KMS-11 (cell line): ENCODE results near the gene EXOC4.

ENCODE experiments used
- H2AFZ ChIP-seq: fragments of 200-600 bp; sonication (generic); 2 replicates; pipeline ENCODE4 v1.6.1; 2016; ENCODE audit warnings: antibody characterized with exemption, mixed run types, low read depth
- H3K27ac ChIP-seq: fragments of 200-600 bp; sonication (generic); 2 replicates; pipeline ENCODE4 v1.6.1; 2016; ENCODE audit warnings: mild to moderate bottlenecking, mixed run types
- H3K27me3 ChIP-seq: fragments of 200-600 bp; sonication (generic); 2 replicates; pipeline ENCODE4 v1.6.1; 2017; ENCODE audit warnings: mild to moderate bottlenecking, low read depth, mixed run types, moderate library complexity; ENCODE audit not compliant: insufficient read depth
- H3K36me3 ChIP-seq: fragments of 200-600 bp; sonication (generic); 2 replicates; pipeline ENCODE4 v1.6.1; 2017; ENCODE audit warnings: mild to moderate bottlenecking, mixed run types; ENCODE audit not compliant: insufficient read depth
- H3K4me1 ChIP-seq: fragments of 200-600 bp; sonication (generic); 2 replicates; pipeline ENCODE4 v1.6.1; 2016; ENCODE audit warnings: mild to moderate bottlenecking, low read depth, mixed run types; ENCODE audit not compliant: poor library complexity, severe bottlenecking
- H3K4me2 ChIP-seq: fragments of 200-600 bp; sonication (generic); 2 replicates; pipeline ENCODE4 v1.7.0; 2016; ENCODE audit warnings: mild to moderate bottlenecking, mixed run types
- H3K4me3 ChIP-seq: fragments of 200-600 bp; sonication (generic); IDR thresholded peaks from 2 replicates; pipeline ENCODE4 v1.6.1; 2017; ENCODE audit warnings: low read depth, low read length, mixed read lengths; ENCODE audit not compliant: insufficient read depth
- H3K79me2 ChIP-seq: fragments of 200-600 bp; sonication (generic); 2 replicates; pipeline ENCODE4 v1.6.1; 2016; ENCODE audit warnings: low read depth, mixed run types; ENCODE audit not compliant: insufficient read depth
- H3K9ac ChIP-seq: fragments of 200-600 bp; sonication (generic); 2 replicates; pipeline ENCODE4 v1.6.1; 2016; ENCODE audit warnings: mild to moderate bottlenecking, mixed run types
- H4K20me1 ChIP-seq: fragments of 200-600 bp; sonication (generic); 2 replicates; pipeline ENCODE4 v1.6.1; 2016; ENCODE audit warnings: mild to moderate bottlenecking, mixed run types; ENCODE audit not compliant: insufficient read depth
- TF ChIP-seq, protein P1 (sequence below): fragments of 200-600 bp; sonication (generic); conservative IDR thresholded peaks from 2 replicates; pipeline ENCODE4 v1.6.1; 2017; ENCODE audit warnings: low read depth, mild to moderate bottlenecking, antibody characterized with exemption, low read length, moderate library complexity, mixed read lengths

EXOC4 gene

DNA sequence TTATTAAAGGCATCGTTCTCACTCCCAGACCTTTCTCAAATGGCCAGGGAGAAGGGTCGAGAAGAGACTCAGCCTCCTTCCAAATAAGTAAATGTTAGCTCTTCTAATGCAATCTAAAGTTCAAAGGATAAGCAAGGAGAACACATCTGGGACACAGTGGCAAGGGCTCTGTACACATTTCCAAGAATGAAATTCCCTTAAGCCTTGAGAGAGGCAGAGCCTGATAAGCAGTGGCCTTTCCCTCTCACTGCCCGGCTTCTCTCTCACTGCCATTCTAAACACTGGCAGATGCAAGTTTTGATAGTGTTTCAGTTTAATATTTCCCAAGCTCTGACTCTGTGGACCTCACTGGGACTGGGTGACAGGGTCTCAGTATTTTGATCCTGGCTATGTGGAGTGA is 35.1 kb upstream of the EXOC4 start:
- Histone ChIP-seq H4K20me1 (no peaks in the 10 kb centered on the region), H3K27me3 (no peaks in the 10 kb centered on the region), H2AFZ (no peak overlapping the region), H3K4me3 (no peak overlapping the region), H3K79me2 (no peaks in the 10 kb centered on the region), H3K4me2 (no peak overlapping the region), H3K4me1 (no peaks in the 10 kb centered on the region), H3K27ac (no peak overlapping the region), H3K9ac (no peak overlapping the region), H3K36me3 (no peaks in the 10 kb centered on the region)
- TF ChIP-seq, protein P1, sequence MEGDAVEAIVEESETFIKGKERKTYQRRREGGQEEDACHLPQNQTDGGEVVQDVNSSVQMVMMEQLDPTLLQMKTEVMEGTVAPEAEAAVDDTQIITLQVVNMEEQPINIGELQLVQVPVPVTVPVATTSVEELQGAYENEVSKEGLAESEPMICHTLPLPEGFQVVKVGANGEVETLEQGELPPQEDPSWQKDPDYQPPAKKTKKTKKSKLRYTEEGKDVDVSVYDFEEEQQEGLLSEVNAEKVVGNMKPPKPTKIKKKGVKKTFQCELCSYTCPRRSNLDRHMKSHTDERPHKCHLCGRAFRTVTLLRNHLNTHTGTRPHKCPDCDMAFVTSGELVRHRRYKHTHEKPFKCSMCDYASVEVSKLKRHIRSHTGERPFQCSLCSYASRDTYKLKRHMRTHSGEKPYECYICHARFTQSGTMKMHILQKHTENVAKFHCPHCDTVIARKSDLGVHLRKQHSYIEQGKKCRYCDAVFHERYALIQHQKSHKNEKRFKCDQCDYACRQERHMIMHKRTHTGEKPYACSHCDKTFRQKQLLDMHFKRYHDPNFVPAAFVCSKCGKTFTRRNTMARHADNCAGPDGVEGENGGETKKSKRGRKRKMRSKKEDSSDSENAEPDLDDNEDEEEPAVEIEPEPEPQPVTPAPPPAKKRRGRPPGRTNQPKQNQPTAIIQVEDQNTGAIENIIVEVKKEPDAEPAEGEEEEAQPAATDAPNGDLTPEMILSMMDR, result no peak

DNA sequence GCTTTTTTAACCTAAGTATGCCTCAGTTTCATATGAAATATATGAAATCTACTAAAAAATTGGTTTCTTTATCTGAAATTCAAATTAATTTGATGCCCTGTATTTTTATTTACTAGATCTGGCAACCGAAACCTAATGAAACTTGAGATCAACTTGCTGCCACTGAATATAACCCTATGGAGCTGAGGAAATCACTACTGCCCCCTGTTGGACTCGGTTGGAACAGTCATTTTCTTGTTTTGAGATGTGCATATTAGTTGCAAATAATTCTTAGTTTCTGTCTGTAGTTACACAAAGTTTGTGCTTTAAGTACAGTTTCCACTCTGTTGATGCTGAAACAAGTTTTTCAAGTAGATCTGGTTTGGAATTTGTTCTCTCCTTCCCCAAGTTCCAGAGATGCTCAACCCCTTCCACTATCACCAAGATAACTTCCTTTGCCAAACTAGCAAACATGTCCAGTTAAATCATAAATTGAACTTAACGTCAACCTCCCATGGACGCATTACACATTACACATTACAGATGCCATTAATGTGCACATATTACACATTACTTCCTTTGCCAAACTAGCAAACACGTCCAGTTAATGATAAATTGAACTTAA is 22.2 kb upstream of the EXOC4 start:
- H3K4me3 ChIP-seq, result no peak overlapping the region
- H3K4me2 ChIP-seq, result no peak overlapping the region
- no peaks in the 10 kb centered on the region for H3K27me3 ChIP-seq
- H3K4me1 ChIP-seq, result no peaks in the 10 kb centered on the region
- H3K79me2 ChIP-seq, result no peaks in the 10 kb centered on the region
- TF ChIP-seq, protein P1, result peak; percentile 97
- H3K9ac ChIP-seq, result no peak overlapping the region
- H3K27ac ChIP-seq, result no peak overlapping the region
- no peak overlapping the region for H2AFZ ChIP-seq
- no peaks in the 10 kb centered on the region for H3K36me3 ChIP-seq
- no peaks in the 10 kb centered on the region for H4K20me1 ChIP-seq

DNA sequence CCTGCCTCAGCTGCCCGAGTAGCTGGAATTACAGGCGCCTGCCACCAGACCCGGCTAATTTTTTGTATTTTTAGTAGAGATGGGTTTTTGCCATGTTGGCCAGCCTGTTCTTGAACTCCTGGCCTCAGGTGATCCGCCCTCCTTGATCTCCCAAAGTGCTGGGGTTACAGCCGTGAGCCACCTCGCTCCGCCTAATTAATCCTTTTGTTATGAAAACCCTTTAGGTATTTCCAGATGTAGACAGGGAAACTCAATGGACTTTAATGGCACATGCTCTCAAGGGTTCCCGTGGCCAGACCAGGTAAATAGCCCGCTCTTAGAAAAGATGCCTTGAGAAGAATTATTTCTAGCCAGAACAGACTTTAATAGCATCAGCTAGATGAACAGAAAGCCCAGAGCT is 19.7 kb upstream of the EXOC4 start:
- no peaks in the 10 kb centered on the region for H3K79me2 ChIP-seq
- no peak overlapping the region for H3K9ac ChIP-seq
- no peaks in the 10 kb centered on the region for H3K27me3 ChIP-seq
- no peaks in the 10 kb centered on the region for H3K36me3 ChIP-seq
- TF ChIP-seq, protein P1, result no peak
- H3K4me2 ChIP-seq, result no peak overlapping the region
- no peak overlapping the region for H2AFZ ChIP-seq
- no peak overlapping the region for H3K4me3 ChIP-seq
- H3K27ac ChIP-seq, result no peak overlapping the region
- H4K20me1 ChIP-seq, result no peaks in the 10 kb centered on the region
- no peaks in the 10 kb centered on the region for H3K4me1 ChIP-seq

- Histone ChIP-seq H3K36me3 (no peaks in the 10 kb centered on the region), H3K9ac (no peak overlapping the region), H3K79me2 (no peaks in the 10 kb centered on the region), H3K4me1 (no peaks in the 10 kb centered on the region), H2AFZ (no peak overlapping the region), H3K4me2 (no peak overlapping the region), H3K27me3 (no peaks in the 10 kb centered on the region), H4K20me1 (0 out of 2 replicates have a peak, but pooled peaks cover 4% of the 10 kb centered on the region), H3K4me3 (no peak overlapping the region), H3K27ac (no peak overlapping the region)
- TF ChIP-seq, protein P1, result no peak
These were observed 17.7 kb upstream of the EXOC4 start for GRCh38 chr7:133234961-133235875.
